Mucosa of rectum (tissue), 2 donors: ENCODE measurements around the gene AMBP.

Experiments
- H3K27ac ChIP-seq, 2 donors: one replicate each; pipeline ENCODE4 v1.7.0; 2013; ENCODE audit warnings: inconsistent platforms in 2 of 2, low read depth in 2 of 2, low read length in 2 of 2
- H3K27me3 ChIP-seq, 2 donors: one replicate each; pipeline ENCODE4 v1.7.0; 2013; ENCODE audit warnings: low read length in 2 of 2; ENCODE audit not compliant: control insufficient read depth in 2 of 2, insufficient read depth in 2 of 2
- H3K36me3 ChIP-seq, 2 donors: one replicate each; pipeline ENCODE4 v1.7.0; 2013; ENCODE audit warnings: low read length in 2 of 2; ENCODE audit not compliant: control insufficient read depth in 2 of 2, insufficient read depth in 2 of 2
- H3K4me1 ChIP-seq, 2 donors: one replicate each; pipeline ENCODE4 v1.7.0; 2013; ENCODE audit warnings: low read length in 2 of 2, mild to moderate bottlenecking in 1 of 2; ENCODE audit not compliant: control insufficient read depth in 2 of 2, insufficient read depth in 2 of 2
- H3K4me3 ChIP-seq, 2 donors: one replicate each; pipeline ENCODE4 v1.7.0; 2013; ENCODE audit warnings: low read length in 2 of 2
- H3K9ac ChIP-seq, 2 donors: one replicate each; pipeline ENCODE4 v1.7.0; 2013; ENCODE audit warnings: low read length in 2 of 2, low read depth in 1 of 2, mild to moderate bottlenecking in 1 of 2
- H3K9me3 ChIP-seq, 2 donors: one replicate each; pipeline ENCODE4 v1.7.0; 2013; ENCODE audit warnings: low read length in 2 of 2; ENCODE audit not compliant: control insufficient read depth in 2 of 2
- donor health status: healthy.
- donor health status: Normal muscosa, but diverticular disease.

The AMBP gene

GRCh38 chr9:114059047-114059803, 18.9 kb downstream of the AMBP start:
- Histone ChIP-seq H3K27ac (no peak overlapping the region), H3K36me3 (no peaks in the 10 kb centered on the region), H3K9ac (no peak overlapping the region), H3K27me3 (no peaks in the 10 kb centered on the region), H3K9me3 (no peaks in the 10 kb centered on the region), H3K4me1 (peaks cover 0 to 7% of the 10 kb centered on the region in 2 donors), H3K4me3 (no peak overlapping the region)

- Histone ChIP-seq H3K27me3 (no peaks in the 10 kb centered on the region), H3K36me3 (no peaks in the 10 kb centered on the region), H3K4me3 (no peak overlapping the region), H3K9ac (no peak overlapping the region), H3K9me3 (no peaks in the 10 kb centered on the region), H3K27ac (no peak overlapping the region), H3K4me1 (peaks cover 0 to 7% of the 10 kb centered on the region in 2 donors)
Observed at GRCh38 chr9:114058688-114059046, 19.4 kb downstream of the AMBP start.

- Histone ChIP-seq H3K36me3 (no peaks in the 10 kb centered on the region), H3K4me3 (no peak overlapping the region), H3K27me3 (no peaks in the 10 kb centered on the region), H3K27ac (no peak overlapping the region), H3K9me3 (no peaks in the 10 kb centered on the region), H3K4me1 (peaks cover 0 to 6% of the 10 kb centered on the region in 2 donors), H3K9ac (no peak overlapping the region)
Observed at GRCh38 chr9:114057161-114057885, 20.8 kb downstream of the AMBP start.

- Histone ChIP-seq H3K27me3 (no peaks in the 10 kb centered on the region), H3K4me3 (no peak overlapping the region), H3K36me3 (no peaks in the 10 kb centered on the region), H3K9ac (no peak overlapping the region), H3K9me3 (no peaks in the 10 kb centered on the region), H3K27ac (no peak overlapping the region), H3K4me1 (no peaks in the 10 kb centered on the region)
Observed at GRCh38 chr9:114056527-114056926, 21.6 kb downstream of the AMBP start.

GRCh38 chr9:114055894-114056293, 22.2 kb downstream of the AMBP start:
- Histone ChIP-seq H3K36me3 (no peaks in the 10 kb centered on the region), H3K9ac (no peak overlapping the region), H3K27ac (no peak overlapping the region), H3K27me3 (no peaks in the 10 kb centered on the region), H3K4me1 (no peaks in the 10 kb centered on the region), H3K4me3 (no peak overlapping the region), H3K9me3 (no peaks in the 10 kb centered on the region)

GRCh38 chr9:114055061-114055460, 23.0 kb downstream of the AMBP start:
- Histone ChIP-seq H3K4me3 (no peak overlapping the region), H3K9me3 (no peaks in the 10 kb centered on the region), H3K9ac (no peak overlapping the region), H3K4me1 (no peaks in the 10 kb centered on the region), H3K36me3 (no peaks in the 10 kb centered on the region), H3K27me3 (no peaks in the 10 kb centered on the region), H3K27ac (no peak overlapping the region)

- no peak overlapping the region for H3K4me3 ChIP-seq
- H3K36me3 ChIP-seq = peaks cover 3% of the 10 kb centered on the region in 2 donors
- no peak overlapping the region for H3K9ac ChIP-seq
- no peaks in the 10 kb centered on the region for H3K4me1 ChIP-seq
- H3K9me3 ChIP-seq = no peaks in the 10 kb centered on the region
- no peak overlapping the region for H3K27ac ChIP-seq
- H3K27me3 ChIP-seq = no peaks in the 10 kb centered on the region
Observed at GRCh38 chr9:114054191-114054690, 23.9 kb downstream of the AMBP start.

GRCh38 chr9:114053246-114054005, 24.7 kb downstream of the AMBP start:
- H3K27me3 ChIP-seq = no peaks in the 10 kb centered on the region
- no peak overlapping the region for H3K9ac ChIP-seq
- no peaks in the 10 kb centered on the region for H3K4me1 ChIP-seq
- H3K27ac ChIP-seq = no peak overlapping the region
- H3K9me3 ChIP-seq = no peaks in the 10 kb centered on the region
- H3K36me3 ChIP-seq = peaks cover 8 to 11% of the 10 kb centered on the region in 2 donors
- no peak overlapping the region for H3K4me3 ChIP-seq

GRCh38 chr9:114051706-114052105, 26.4 kb downstream of the AMBP start:
- peaks cover 8 to 11% of the 10 kb centered on the region in 2 donors for H3K36me3 ChIP-seq

GRCh38 chr9:114051281-114051680, 26.8 kb downstream of the AMBP start:
- no peaks in the 10 kb centered on the region for H3K9me3 ChIP-seq
- H3K27ac ChIP-seq = no peak overlapping the region
- peaks cover 8 to 11% of the 10 kb centered on the region in 2 donors for H3K36me3 ChIP-seq
- H3K27me3 ChIP-seq = no peaks in the 10 kb centered on the region
- no peak overlapping the region for H3K4me3 ChIP-seq
- no peaks in the 10 kb centered on the region for H3K4me1 ChIP-seq
- no peak overlapping the region for H3K9ac ChIP-seq

More at GRCh38 chr9:114051706-114052105, 26.4 kb downstream of the AMBP start:
- Histone ChIP-seq H3K4me3 (no peak overlapping the region), H3K4me1 (no peaks in the 10 kb centered on the region), H3K9me3 (no peaks in the 10 kb centered on the region), H3K27ac (no peak overlapping the region), H3K9ac (no peak overlapping the region), H3K27me3 (no peaks in the 10 kb centered on the region)
